AML-193 (cell line): ENCODE results near the gene LPAR2.
"Not testable (repeated sequence)": the region's sequence is repeated elsewhere in the genome, so short reads cannot be mapped to it uniquely, and the experiment has no call there.

Experiments
- DNase-seq, 2 experiments: peaks; one replicate each; lab custom pipeline; 2025; lab: John Stamatoyannopoulos, UW

Gene LPAR2

DNA sequence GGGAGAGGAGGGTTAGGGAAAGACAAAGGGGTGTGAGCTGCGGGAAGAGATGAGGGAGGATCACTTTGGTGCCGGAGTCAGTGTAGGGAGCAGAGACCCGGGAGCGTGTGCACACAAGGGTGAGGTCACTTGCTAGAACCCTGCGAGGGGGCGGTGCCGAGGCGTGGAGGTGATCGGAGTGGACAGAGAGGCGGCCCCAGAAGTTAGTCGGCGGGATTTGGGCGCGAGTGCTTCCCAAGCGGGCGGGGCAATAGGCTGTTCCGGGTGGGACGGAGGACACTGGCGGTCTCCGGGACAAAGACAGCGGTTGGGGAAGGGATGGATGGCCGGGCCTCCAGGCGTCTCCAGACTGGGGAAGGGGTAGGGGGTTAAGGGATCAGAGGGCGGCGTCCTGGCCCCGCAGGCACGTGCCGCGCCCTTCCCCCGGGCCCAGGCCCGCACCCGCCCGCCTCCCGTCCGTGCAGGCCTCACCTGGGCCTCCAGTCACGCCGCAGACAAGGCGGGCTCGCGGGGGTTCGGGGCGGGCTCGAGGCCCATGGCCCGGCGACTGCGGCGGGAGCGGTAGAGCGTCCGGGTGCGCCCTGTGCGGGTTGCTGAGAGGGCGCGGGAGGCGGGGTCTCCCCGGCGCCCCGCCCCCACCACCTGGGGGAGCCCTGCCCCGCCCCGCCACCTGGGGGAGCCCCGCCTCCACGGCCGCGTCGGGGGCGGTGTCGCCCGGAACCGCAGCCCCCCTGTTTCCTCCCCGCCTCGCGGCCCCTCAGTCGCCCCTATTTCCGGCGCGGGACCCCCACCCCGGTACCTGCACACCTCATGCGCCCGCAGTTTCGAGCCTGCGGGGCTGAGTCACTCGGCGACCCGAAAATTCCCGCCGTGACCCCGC is at the start of gene LPAR2:
Gene LPAR2 (minus strand): TSS at position 600 of the 880 bp plus-strand sequence. CDS start 945 bp downstream, outside the sequence.
- no peak for DNase-seq

DNA sequence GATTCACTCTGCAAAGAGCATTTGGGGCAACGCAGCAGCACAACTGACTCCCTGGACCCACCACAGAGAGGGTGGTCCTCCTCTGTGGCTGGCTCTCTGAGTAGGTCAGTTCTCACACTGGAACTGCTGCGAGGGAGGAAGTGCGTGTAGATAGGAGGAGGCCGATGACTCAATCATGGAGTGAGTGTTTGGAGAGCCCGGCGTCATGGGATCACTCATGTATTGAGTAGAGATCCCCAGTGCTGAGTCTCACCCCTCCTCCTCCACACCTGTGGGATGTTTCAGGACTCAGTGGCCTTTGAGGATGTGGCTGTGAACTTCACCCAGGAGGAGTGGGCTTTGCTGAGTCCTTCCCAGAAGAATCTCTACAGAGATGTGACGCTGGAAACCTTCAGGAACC is 49.6 kb upstream of the LPAR2 start:
- no peak for DNase-seq

DNA sequence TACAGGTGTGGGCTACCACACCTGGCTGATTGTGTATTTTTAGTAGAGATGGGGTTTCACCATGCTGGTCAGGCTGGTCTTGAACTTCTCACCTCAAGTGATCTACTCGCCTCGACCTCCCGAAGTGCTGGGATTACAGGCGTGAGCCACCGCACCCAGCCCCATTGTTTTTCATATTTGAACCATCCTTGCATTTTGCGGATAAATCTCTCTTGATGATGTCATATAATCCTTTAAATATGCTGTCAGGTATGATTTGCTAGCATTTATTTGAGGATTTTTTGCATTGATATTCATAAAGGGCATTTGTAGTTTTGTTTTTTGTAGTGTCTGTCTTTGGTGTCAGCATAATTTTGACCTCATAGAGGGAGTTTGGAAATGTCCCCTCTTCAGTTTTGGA is 46.3 kb upstream of the LPAR2 start:
- no peak for DNase-seq

DNA sequence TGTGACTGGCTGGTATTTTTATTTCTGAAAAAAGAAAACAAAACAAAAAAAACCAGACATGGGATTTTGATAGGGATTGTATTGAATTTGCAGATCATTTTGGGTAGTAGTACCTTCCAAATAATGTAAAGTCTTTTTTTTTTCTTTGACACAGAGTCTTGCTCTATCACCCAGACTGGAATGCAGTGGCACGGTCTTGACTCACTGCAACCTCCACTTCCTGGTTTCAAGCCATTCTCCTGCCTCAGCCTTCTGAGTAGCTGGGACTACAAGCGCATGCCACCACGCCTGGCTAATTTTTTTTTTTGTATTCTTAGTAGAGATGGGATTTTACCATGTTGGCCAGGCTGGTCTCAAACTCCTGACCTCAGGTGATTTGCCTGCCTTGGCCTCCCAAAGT is 44.8 kb upstream of the LPAR2 start:
- no peak for DNase-seq

DNA sequence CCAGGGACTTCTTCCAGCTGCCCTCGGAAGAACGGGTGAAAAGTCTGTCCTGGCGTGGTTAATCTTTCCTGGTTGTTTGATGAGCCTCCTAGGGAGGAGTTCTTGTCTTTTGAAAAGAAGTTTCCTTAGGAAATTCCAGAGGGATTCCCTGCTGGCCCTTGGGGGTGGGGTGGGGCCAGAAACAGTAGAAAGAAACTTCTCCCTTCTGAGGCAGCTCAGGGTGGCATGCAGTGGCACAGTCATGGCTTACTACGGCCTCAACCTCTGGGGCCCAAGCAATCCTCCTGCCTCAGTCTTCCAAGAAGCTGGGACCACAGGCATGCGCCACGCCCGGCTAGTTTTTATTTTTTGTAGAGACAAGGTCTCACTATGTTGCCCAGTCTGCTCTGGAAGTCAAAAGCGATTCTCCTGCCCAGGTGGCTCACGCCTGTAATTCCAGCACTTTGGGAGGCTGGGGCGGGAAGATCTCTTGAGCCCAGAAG is 42.1 kb upstream of the LPAR2 start:
- no peak for DNase-seq

DNA sequence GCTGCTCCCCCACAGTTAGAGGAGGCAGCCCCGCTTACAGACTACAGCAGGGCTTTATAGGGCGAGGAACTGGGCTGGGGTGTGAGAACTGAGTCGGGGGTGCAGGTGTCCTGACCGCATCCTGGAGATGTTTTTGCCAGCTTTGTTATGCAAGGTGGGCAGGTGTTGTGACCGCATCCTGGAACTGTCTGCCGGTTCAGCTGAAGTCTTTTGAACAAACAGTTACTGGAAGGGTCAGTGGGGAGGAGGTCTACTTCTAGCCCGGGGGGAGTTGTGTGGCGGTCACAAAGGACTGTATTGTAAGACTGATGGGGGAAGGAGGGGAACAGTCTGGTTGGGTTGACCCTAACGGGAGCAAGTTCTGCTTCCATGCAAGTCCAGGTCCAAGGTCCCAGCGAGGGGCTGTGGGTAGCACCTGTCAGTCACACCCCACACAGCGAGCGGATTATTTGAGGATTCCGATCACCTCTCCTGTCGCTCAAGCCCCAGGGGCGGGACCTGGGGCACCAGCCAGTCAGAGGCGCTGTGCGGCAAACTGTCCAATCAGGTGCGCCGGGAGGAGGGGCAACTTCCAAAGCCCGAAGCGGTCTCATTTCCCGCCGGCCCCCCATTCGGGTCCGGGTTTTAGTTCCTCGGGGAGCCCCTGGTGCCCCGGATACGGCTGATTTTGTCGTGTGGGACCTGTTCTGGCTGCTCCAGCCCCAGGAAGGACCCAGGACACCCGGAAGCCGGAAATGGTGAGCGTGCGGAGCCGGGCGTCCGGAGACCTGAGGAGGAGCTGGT is 40.4 kb upstream of the LPAR2 start, which contains the start of gene ZNF101:
Gene ZNF101 (plus strand): TSS at position 610 of the 783 bp plus-strand sequence. CDS start 125 bp downstream, at position 735.
- peak; percentile 86 for DNase-seq

DNA sequence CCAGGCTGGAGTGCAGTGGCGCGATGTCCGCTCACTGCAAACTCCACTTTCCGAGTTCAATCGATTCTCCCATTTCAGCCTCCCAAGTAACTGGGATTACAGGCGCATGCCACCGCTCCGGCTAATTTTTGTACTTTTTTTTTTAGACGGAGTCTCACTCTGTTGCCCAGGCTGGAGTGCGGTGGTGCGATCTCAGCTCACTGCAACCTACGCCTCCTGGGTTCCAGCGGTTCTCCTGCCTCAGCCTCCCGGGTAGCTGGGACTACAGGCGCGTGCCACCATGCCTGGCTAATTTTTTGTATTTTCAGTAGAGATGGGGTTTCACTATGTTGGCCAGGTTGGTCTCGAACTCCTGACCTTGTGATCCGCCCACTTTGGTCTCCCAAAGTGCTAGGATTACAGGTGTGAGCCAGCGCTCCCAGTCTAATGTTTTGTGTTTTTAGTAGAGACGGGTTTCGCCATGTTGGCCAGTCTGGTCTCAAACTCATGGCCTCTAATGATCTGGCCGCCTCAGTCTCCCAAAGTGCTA is 37.5 kb upstream of the LPAR2 start:
- DNase-seq, result not testable (repeated sequence)

DNA sequence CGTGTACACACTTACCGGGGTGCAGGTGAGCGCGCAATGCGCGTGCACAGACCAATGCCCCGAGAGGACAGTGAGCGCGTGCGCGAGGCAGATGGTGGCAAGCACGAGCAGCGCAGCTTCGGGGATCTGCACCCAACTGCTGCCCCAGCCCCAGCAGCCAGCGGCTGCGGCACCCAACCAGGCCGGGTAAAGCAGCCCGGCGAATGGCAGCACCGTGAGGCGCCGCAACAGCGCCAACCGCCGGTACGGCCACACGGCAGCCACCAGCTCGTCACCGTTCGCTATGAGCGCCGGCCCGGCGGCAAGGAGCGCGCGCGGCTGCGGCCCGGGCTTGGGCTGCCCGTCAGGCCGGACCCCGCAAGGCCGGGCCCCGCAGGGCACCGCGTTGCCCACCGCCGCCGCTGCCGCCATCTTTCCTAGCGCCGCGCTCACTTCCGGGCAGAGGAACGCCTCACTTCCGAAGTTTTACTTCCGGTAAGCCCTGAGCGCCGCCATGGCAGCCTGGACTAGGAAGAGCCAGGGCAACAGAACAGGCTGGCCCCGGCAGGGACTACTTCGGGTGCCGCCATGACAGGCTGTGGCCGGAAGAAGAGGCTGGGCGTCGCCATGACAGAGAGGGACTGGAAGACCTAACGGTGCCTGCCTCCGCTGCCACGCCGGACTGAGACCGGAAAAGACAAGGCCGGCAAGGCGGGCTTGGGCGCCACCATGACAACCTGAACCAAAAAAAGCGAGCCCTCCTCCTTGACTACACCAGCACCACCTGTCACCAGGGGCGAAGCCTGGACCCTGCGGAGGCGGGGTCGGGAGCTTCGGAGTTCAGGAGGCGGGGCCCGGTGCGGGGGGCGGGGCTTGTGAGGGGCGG is 35.5 kb upstream of the LPAR2 start, which contains the start of gene ATP13A1:
Gene ATP13A1 (minus strand): TSS at position 421 of the 865 bp plus-strand sequence. CDS start 10 bp downstream, at position 411.
- peak; percentile 96 to 97 for DNase-seq

DNA sequence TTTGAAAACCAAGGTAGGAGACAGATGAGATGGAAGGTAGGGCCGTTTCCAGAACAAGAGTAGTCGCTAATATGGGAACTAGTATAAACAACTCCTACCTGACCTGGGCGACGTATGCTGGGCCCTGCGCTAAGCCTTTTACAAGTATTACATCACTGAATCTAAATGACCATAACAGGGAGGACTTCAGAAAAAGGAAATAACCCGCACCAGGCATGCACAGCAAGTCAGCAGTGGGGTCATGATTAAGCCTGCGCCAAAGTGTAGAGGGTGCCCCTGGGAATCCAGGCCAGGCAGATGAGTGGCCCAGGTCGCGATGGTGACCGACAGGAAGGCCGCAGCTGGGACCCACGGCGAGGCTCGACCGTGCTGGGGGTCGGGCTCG is 34.8 kb upstream of the LPAR2 start:
- no peak for DNase-seq

DNA sequence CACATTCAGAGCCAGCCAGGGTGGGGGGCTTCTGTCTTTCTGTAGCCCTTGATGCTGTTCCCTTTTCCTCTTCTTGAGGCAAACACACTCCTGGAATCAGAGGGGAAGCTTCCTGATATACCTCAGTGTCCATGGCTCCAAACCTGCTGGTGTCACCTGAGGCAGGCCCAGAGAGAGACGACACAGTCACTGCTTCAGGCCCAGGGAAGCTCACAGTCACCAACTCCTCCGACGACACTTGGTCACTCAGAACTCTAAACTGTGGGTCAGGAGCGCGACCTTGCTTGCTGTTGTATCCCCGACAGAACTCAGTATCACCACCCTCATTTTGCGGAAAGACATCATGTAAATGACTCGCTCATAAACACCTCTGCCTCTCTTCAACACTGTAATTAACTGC is 34.3 kb upstream of the LPAR2 start:
- no peak for DNase-seq

DNA sequence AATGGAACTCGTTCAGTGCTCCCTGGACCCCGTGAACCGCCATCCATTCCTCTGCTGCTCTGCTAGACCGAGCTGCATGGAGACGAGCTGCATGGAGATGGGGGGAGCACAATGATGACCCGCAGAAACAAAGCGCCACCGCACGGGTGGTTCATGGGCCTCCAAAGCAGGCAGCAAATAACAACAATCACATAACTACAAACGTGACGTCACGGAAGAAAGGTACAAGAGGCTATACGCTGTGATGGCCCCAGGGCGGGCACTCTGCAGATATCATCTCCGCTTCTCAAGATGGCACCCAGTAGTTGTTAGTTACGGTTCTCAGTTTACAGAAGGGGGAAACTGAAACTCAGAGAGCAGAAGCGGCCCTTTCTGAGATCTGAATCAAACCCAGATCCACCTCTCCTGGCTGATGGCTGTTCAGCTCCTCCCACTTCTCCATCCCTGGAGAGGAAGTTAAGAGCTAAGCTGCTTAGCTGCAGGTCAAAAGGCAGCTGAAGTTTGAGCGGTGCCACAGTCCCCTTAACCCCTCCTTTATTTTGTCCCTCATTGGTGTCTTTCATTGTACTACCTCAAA is 33.7 kb upstream of the LPAR2 start:
- DNase-seq, result peak; percentile 63 to 76

DNA sequence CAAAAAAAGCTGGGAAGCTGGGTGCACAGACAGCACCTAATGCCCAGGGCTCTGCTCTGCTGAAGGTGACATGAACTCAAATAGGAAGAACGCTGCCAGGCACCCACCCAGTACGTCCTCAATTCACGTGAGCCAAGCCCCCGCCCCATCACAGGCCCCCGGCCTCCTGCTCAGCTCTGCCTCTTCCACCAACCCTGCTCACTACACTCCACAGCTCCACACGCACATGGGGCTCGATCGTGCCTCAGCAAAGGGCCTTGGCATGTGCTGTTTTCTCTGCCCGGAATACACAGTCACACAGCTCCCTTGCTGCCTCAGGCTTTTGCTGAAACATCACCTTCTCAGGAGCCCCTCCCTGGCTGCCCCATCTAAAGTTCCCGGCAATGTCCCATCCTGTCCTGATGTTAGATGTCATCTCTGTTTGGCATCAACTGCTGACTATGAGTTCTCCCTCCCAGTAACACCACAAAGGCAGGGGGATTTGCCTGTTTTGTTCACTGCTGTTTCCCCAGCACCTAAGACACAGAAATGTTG is 33.2 kb upstream of the LPAR2 start:
- no peak for DNase-seq

DNA sequence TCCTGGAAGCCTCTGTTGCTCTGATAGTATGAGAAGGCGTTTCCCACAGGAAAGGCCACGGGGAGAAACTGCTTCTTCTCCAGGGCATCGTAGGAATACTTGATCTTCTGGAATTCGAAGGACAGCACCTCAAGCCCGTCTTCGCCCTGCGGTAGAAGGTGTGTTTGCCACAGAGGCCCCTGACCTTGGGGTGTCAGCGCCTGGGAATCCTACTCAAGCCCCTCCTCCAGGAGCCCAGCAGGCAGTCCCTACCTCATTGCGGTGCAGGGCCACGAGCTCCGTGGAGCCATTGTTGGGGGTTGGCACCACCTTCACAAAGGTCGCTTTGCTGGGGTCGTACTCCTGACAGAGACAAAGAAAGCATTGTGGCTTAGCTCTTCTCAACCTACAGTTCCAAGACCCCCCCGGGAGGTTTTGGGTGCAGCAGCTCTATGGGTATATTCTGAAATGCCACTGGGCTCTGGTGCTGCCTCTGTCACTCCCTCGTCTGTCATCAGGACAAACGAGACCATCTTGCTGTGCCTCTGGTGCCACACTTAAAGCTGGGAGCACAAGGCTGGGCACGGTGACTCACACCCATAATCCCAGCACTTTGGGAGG is 31.7 kb upstream of the LPAR2 start:
- DNase-seq, result no peak

DNA sequence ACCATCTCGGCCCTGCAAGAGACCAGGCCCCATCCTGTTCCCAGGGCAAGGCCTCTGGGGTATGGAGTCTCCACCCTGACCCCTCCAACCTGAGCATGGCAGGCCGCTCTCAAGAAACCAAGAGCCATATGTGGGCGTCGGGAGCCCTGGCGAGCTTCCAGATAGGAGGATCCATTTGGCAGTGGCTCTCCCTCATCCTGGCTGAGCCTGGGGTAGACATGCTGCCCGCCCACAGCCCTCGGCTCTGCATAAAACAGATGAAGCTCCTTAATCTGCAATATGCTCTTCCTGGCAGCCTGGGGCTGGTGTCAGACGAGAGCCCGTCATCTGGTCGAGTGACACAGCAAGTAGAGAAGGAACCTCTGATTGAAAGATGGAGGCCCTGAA is 29.4 kb upstream of the LPAR2 start:
- no peak for DNase-seq

DNA sequence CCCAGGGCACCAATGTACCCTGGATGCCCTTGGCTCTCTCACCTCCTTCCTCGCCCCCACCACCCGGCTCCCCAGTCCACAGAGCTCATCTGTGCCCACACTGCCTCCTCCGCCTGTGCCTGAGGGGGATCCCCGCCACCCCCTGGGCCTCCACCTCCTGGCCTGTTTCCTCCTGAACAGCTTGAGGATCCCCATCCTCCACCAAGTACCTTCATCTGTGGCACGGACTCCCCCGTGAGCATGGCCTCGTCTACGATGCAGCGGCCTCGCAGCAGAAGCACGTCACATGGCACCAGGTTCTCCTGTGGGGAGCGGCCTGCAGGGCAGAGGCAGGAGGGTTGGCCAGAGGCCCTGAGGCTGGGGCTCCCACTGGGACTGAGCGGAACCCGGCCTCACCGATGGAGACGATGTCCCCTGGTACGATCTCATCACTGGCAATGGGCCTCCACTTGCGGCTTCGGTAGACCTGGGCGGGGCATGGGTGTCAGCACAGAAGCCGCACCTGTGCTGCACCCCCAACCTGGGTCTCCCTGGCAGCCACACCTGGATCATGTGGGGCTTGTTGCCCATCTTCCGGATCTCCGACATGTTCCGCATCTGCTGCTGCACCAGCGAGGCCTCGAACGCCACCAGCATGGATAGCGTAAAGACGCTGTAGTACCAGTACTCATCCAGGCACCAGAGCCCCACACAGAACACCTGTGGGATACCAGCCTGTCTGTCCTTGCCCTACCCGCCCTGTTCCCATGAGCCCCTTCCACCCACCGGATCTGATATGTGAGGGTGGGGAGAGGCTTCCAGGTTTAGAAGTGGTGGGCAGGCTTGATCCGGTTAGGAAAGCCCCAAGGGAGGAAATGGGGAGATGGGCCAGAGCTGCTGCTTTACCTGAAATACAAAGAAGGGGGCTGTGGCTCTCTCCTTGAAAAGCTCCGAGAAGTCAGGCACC is 28.7 kb upstream of the LPAR2 start:
- DNase-seq, result no peak

DNA sequence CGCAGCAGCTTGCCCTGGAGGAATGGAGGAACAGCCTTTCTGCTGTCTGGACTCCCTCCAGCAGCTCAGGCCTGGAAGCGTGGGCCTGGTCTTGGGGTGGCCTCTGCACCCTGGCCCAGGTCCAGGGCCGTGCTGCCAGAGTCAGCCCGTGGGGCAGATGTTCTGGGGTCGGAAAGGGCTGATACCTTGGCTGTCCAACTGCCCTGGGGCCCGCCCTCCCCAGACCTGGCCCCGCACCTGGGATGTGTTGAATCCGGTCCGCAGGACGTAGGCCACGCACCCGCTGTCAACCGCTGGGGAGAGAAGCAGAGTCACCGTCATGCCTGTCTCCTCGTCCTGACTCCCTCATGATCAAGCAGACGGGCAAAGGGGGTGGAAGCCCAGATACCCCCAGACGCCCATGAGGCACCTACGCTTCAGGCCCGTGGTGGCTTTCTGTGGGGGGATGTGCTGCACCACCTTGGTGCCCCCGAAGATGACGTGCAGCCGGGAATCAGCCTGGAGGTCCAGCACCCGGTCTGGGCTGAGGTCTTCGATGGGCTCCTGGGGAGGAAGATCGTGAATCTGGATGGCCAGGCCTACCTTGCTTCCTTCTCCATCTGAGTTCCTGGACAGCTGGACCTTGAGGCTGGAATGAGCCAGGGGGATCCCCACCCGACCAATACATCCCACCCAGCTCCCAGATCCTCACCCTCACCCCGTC is 27.8 kb upstream of the LPAR2 start:
- no peak for DNase-seq

DNA sequence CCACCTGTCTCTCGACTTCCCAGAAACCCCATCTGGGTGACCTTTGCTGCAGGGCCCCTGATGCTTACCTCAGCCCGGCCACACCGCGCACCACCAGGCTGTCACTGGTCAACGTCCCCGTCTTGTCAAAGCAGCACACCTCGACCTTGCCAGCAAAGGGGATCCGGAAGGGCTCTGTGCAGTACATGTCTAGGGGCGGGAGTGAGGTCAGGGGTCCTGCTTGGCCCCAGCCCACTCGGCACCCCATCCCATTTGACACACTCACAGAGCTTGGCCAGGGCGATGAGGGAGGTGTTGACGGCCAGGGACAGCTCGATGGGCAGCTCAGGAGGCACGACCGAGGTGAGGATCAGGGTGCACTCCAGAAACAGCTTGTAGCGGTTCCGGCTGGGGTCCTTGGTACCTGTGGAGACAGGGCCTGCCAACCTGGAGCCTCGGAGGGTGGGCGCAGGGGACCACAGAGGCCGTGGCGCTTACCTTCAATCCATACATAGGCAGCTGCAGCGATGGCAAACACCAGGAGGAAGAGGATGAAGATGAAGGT is 27.1 kb upstream of the LPAR2 start:
- no peak for DNase-seq

DNA sequence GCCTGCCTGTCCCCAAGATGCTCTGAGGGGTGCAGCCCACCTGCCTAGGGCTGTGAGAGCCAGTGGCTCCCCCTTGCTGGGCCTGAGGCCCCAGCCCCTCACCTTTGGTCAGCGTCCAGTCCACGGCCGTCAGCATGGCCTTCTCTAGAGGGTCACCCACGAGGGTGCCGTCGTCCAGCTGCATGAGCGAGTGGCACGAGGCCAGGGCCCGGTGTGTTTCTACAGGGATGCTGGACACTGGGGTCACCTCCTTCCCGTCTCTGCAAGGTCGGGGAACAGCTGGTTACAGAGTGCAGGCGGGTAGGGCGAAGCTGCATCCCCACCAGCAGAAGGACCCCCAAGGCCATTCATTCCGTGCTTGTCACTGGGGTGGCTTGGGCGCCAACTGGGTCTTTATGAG is 26.4 kb upstream of the LPAR2 start:
- DNase-seq, result no peak
